HepG2 (cell line): ENCODE measurements around the gene PRH2.

ENCODE experiments used
- SCMH1 ChIP-seq: sonication (generic); formaldehyde crosslinking; IDR thresholded peaks from 2 replicates; pipeline ENCODE4 v1.9.0; 2021; ENCODE audit warnings: missing genetic modification reagents, mild to moderate bottlenecking, borderline replicate concordance
- SP1 ChIP-seq, 2 experiments: fragments of 450-650 bp in 1 of 2; sonication (generic) in 1 of 2; formaldehyde crosslinking in 1 of 2; IDR thresholded peaks; 2 replicates each; pipeline versions ENCODE4 v1.4.0 to v1.6.1; 2016 to 2020; ENCODE audit warnings: missing genetic modification reagents in 1 of 2
- ZBTB8A ChIP-seq: sonication (generic); formaldehyde crosslinking; IDR thresholded peaks from 2 replicates; pipeline ENCODE4 v1.4.0; 2020; ENCODE audit warnings: mild to moderate bottlenecking, low read depth, missing genetic modification reagents, borderline replicate concordance
- ZNF660 ChIP-seq: sonication (generic); formaldehyde crosslinking; IDR thresholded peaks from 2 replicates; pipeline ENCODE4 v1.5.1; 2020; ENCODE audit warnings: mild to moderate bottlenecking, low read depth, missing genetic modification reagents, borderline replicate concordance
- ZNF766 ChIP-seq: sonication (generic); formaldehyde crosslinking; IDR thresholded peaks from 2 replicates; pipeline ENCODE4 v1.5.0; 2020; ENCODE audit warnings: missing genetic modification reagents, borderline replicate concordance
- ZNF772 ChIP-seq: sonication (generic); formaldehyde crosslinking; IDR thresholded peaks from 2 replicates; pipeline ENCODE4 v1.5.0; 2020; ENCODE audit warnings: mild to moderate bottlenecking, missing genetic modification reagents
- ZNF792 ChIP-seq: IDR thresholded peaks from 2 replicates; pipeline ENCODE4 v1.6.1; 2016
- ZSCAN25 ChIP-seq: sonication (generic); formaldehyde crosslinking; IDR thresholded peaks from 2 replicates; pipeline ENCODE4 v1.8.0; 2022; ENCODE audit warnings: mild to moderate bottlenecking, missing genetic modification reagents
- TF ChIP-seq, protein P1 (sequence below): sonication (generic); formaldehyde crosslinking; IDR thresholded peaks from 2 replicates; pipeline ENCODE4 v1.4.0; 2020; ENCODE audit warnings: missing genetic modification reagents
- TF ChIP-seq, protein P2 (sequence below): sonication (generic); formaldehyde crosslinking; IDR thresholded peaks from 2 replicates; pipeline ENCODE4 v1.5.0; 2020; ENCODE audit warnings: mild to moderate bottlenecking, missing genetic modification reagents, moderate library complexity

DNA sequence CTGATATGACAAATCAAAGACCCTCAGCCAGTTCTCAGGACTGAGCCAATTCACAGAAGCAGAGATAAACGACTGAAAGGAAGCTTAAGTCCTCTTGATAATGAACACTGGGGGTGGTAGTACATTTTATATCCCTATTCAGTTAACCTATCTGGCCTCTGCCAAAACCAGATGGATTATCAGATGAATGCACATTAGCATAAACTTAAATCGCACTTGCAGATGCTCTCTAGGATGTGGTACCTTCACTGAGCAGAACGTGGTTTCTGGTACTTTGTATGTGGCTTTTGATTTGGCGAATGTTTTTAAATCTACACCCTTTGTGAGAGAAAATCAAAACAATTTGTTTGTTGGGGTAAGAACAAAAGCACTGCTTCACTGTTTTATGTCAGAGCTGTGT lies 31.2 kb downstream of the PRH2 start:
- TF ChIP-seq SCMH1 (CRISPR knock-in tag) (no peak), ZNF772 (no peak), ZSCAN25 (CRISPR knock-in tag) (no peak), ZBTB8A (CRISPR knock-in tag) (no peak), ZNF766 (CRISPR knock-in tag) (no peak), ZNF660 (no peak), SP1 (IDR thresholded peaks at IDR 0.05) (no peak), SP1 (CRISPR knock-in tag; IDR thresholded peaks at IDR 0.05) (no peak), ZNF792 (CRISPR knock-in tag) (no peak)
- TF ChIP-seq, protein P1, sequence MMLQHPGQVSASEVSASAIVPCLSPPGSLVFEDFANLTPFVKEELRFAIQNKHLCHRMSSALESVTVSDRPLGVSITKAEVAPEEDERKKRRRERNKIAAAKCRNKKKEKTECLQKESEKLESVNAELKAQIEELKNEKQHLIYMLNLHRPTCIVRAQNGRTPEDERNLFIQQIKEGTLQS (CRISPR knock-in tag) = no peak
- TF ChIP-seq, protein P2, sequence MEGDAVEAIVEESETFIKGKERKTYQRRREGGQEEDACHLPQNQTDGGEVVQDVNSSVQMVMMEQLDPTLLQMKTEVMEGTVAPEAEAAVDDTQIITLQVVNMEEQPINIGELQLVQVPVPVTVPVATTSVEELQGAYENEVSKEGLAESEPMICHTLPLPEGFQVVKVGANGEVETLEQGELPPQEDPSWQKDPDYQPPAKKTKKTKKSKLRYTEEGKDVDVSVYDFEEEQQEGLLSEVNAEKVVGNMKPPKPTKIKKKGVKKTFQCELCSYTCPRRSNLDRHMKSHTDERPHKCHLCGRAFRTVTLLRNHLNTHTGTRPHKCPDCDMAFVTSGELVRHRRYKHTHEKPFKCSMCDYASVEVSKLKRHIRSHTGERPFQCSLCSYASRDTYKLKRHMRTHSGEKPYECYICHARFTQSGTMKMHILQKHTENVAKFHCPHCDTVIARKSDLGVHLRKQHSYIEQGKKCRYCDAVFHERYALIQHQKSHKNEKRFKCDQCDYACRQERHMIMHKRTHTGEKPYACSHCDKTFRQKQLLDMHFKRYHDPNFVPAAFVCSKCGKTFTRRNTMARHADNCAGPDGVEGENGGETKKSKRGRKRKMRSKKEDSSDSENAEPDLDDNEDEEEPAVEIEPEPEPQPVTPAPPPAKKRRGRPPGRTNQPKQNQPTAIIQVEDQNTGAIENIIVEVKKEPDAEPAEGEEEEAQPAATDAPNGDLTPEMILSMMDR (CRISPR knock-in tag) = no peak
